IPS-NIHi7 (cell line): Measurements from ENCODE around the gene CHD2.
A peak's percentile ranks its signal among the peaks of the same experiment; 100 is the strongest.
"Not testable (repeated sequence)": the region's sequence is repeated elsewhere in the genome, so short reads cannot be mapped to it uniquely, and the experiment has no call there.

Experiments
- DNase-seq: peaks from one replicate; pipeline ENCODE4 v3.0.0; 2012; ENCODE audit warnings: mixed read lengths; ENCODE audit errors: extremely low spot score

CHD2 gene

DNA sequence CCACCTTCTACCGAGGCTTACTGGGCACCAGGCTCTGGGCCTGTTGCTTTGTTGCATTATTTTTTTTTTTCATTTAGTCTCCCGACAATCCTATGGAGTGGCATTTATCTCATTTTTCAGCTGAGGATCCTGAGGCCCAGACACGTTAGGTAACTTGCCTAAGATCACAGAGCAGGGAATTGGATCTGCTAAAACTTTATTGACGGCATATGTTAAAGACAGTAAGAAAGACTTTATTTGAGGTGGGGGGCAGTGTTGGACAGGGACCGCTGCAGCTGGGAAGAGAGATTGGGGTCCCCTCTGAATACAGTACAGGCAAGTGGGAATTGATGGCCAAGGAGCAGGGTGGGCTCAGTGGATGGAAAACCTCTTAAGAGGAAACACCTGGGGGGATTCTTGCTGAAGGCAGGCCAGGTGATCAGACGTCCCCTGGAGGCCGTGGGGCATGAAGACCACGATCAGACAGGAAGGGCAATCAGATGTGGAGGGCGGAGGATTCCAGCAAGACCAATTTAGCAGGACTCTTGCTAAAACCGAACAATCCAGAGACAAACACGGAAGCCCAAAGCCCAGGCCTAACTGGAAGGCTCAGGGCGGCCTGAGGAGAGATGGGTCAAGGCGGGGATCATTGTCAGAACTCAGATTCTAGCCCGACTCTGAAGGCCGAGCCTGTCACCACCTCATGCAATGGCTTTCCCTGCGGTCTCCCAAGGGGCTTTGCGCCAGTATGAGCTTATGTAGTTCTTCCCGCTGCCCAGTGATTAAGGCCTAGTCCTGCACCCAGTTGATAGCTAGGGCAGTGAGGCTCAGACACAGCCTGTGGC is 135.2 kb downstream of the CHD2 start:
- no peak for DNase-seq

DNA sequence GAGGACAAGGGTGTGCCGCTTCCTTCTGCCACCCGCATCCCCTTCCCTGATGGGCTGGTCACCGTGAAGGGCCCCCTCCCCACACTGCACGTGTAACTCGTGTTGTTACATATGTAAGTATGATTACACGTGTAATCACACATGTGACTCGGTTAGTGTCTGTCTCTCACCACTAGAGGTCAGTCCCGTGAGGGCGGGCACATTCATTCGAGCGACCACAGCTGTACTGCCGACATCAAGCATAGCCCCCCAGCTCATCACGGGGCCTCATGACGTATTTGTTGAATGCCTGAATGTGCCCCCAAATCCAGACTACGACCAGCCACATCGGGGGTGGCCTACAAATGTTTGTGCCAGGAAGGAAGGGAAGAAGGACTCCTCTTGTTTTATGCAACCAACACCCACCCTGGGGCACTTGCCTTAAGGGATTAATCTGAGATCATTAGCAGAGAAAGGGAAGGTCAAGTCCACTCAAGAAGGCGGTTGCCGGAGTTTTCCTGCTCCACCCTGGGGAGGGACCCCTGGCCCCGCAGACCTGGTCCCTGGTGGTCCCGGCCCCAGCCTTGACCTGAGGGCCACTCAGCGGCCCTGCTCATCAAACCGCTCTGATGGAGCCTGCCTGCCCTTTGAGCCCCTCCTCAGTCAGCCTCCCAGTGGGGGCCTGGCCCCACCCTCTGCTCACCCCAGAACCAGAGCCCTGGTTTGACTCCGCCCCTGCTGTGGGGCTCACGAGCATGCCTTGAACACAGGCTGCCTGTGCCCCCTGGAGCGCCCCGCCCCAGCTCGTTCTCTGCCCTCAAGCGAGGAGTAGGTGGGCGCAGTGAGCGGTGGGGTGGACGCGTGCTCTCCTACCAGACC is 136.1 kb downstream of the CHD2 start:
- peak; percentile 72 for DNase-seq

- DNase-seq: no peak
Measured at GRCh38 chr15:93036951-93037819, 137.1 kb downstream of the CHD2 start.

GRCh38 chr15:93037820-93038705 is 137.9 kb downstream of the CHD2 start:
- DNase-seq: no peak

DNA sequence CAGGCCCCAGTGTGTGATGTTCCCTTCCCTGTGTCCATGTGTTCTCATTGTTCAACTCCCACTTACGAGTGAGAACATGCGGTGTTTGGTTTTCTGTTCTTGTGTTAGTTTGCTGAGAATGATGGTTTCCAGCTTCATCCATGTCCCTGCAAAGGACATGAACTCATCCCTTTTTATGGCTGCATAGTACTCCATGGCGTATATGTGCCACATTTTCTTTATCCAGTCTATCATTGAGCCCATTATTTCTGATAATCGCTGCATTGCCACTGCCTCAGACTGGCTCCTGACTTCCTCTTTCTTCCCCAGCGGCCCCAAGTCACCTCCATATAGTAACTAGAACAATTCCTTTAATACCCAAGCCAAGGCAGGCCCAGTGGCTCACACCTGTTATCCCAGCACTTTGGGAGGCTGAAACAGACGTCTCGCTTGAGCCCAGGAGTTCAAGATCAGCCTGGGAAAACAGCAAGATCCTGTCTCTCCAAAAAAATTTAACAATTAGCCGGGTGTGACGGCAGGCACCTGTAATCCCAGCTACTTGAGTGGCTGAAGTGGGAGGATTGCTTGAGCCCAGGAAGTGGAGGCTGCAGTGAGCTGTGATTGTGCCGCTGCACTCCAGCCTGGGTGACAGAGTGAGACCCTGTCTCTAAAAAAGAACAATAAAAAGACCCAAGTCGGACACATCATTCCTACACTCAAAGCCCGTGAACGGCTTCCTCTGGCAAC is 139.6 kb downstream of the CHD2 start:
- not testable (repeated sequence) for DNase-seq

GRCh38 chr15:93040288-93041158 is 140.4 kb downstream of the CHD2 start:
- DNase-seq: no peak

DNA sequence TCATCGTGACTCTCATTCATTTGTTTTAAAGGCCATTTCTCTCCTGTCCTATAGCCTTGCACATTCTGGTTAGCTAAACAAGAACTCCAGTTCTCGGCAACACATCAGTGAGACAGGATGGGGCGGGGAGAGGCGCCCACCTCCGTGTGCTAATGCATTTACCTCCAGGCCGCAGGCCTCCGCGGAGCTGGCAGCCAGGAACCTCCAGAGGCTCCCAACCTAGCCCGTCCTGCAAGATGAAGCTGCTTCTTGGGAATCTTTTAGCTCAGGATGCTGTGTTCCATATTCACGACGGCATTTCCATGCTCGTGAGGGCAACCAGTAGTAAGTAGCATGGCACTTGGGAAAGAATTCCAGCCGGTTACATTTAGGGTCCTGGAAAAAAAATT is 141.0 kb downstream of the CHD2 start:
- DNase-seq: no peak

DNA sequence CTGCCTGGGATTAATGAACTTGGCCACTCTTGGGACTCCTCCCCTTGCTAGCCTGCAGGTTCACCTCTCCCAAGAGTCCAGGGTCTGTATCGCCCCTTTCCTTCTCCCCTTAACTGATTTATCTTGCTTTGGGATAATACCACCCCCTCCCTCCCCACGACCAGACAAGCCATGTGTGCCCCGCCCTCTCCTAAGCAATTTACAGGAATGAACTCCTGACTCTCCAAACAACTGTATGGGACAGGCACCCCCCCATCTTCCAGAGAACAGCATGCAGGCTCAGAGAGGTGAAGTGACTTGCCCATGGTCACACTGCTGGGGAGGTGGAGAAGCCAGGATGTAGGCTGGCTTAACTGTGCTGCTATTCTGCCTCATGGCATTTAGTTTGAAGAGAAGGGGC is 142.1 kb downstream of the CHD2 start:
- no peak for DNase-seq

DNA sequence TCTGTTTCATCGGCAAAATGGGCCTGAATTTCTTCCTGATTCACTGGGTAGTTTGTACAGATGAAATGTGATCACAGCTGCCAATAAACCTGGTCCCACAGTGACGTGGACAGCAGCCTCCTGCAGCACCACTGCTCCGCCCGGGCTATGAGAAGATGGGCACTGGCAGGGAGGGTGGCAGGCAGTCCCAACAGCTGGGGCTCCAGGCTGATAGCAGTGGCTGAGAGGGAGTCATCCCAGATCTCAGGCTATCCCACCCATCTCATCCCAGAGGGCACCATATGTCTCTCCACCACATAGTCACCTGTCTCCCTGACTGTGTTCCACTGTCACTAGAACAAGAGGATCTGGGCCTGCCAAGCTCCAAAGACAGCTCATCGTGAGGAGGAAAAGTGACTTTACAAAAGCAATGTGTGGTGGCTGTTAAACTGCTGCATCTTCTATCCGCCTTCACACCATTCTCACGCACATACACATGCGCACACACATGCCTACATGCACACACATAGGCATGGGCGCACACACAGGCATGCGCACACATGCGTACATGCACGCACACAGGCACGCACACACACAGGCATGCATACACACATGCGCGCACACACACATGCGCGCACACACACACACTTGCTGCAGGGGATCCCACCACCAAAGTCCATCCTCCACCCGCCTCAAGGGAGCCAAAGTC is 142.7 kb downstream of the CHD2 start:
- no peak for DNase-seq

DNA sequence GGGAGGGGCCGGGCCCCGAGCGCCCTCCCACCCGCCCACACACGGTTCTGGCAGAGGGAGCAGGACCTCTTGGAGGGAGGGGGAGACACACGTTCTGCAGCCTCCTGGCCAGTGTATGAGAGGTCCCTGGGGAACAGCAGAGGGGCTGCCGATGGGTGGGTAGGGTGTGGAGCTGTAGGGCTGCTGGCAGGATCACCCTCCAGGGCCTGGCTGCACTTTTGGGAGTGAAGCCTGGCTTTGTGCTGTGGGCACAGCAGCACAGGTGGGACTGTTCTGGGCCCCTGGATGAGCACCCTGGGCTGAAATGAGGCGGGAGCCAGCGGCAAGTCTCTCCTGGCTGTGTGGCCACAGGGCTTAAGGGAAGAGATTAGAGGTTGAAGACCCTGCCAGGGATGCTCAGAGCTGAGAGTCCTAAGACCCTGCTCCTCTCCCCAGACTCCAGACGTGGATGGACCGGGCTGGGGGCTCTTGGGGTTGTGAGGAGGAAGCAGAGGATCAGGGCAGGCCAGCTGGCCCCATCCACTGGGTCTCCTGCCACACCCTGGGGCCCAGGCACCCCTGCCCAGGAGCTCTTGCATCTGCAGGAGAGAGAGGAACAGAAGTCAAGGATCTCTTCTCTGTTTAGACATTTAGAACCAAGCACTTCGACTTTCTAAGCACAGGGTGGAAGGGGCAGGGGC is 143.6 kb downstream of the CHD2 start:
- no peak for DNase-seq

GRCh38 chr15:93044301-93045190 is 144.4 kb downstream of the CHD2 start:
- DNase-seq: no peak

GRCh38 chr15:93045191-93045785 is 145.2 kb downstream of the CHD2 start:
- DNase-seq: no peak

DNA sequence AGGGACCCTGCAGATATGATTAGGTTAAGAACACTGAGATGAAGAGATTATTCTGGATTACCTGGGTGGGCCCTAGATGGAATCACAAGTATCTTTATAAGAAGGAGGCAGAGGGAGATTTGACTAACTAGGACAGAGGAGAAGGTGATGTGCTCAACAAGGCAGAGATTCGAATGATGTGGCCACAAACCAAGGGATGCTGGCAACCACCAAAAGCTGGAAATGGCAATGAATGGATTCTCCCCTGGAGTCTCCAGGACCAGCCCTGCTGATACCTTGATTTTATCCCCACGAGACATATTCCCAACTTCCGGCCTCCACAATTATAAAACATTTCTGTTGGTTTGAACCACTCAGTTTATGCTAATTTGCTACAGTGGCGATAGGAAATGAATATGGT is 146.0 kb downstream of the CHD2 start:
- DNase-seq: no peak

DNA sequence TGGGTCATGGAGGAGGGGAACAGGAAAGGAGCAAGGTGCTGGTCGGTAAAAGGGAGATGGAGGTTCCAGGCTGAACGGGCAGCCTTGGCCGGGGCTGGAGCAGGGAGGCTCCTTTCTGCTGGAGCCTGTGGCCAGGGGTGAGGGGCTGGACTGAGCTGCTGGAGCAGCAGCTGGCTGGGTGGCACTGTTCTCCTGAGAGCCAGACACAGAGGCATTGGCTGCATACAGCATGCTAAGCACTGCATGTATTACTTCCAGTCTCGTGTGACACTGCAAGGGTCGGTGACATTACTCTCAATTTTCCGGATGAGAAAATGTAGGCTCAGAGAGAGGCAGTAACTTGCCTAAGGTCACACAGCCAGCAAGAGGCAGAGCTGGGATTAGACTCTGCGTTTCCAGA is 146.6 kb downstream of the CHD2 start:
- no peak for DNase-seq

GRCh38 chr15:93047621-93048425 is 147.7 kb downstream of the CHD2 start:
- no peak for DNase-seq

DNA sequence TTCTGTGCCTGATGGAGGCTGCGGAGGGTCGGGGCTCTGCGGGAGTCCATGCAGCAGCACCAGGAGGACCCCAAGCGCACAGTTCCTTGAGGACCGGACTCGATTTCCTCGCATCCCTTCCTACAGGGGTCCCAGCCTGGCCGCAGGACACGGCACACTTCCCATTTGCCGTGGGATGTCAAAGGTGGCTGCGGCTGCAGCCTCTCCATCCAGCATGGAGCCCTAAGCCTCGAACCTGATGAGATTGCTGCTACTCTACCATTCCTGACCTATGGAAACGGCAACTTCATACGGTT is 148.2 kb downstream of the CHD2 start:
- no peak for DNase-seq
